CD4-positive, alpha-beta T cell treated with Interleukin-17A for 4 hours (primary cell): ENCODE results near the gene GH1.

Experiments
- DNase-seq: peaks from one replicate; pipeline ENCODE4 v3.0.0-alpha.2; 2020; ENCODE audit warnings: mixed read lengths

Gene GH1

GRCh38 chr17:63944736-63945499, 26.3 kb upstream of the GH1 start:
- no peak for DNase-seq

GRCh38 chr17:63943745-63944144, 25.1 kb upstream of the GH1 start:
- no peak for DNase-seq

GRCh38 chr17:63942309-63942985, 23.8 kb upstream of the GH1 start:
- no peak for DNase-seq

- DNase-seq, result no peak
These were observed 23.1 kb upstream of the GH1 start for GRCh38 chr17:63941751-63942150.

- no peak for DNase-seq
These were observed 22.5 kb upstream of the GH1 start for GRCh38 chr17:63941162-63941561.

GRCh38 chr17:63940584-63940983, 21.9 kb upstream of the GH1 start:
- no peak for DNase-seq

GRCh38 chr17:63939884-63940283, 21.2 kb upstream of the GH1 start:
- DNase-seq, result no peak

- no peak for DNase-seq
These were observed 20.8 kb upstream of the GH1 start for GRCh38 chr17:63939401-63939800.

GRCh38 chr17:63937920-63938319, 19.3 kb upstream of the GH1 start:
- no peak for DNase-seq

- DNase-seq, result no peak
These were observed 18.7 kb upstream of the GH1 start for GRCh38 chr17:63937319-63937718.

- DNase-seq, result no peak
These were observed 15.8 kb upstream of the GH1 start for GRCh38 chr17:63934183-63935112.

GRCh38 chr17:63933598-63933997, 15.0 kb upstream of the GH1 start:
- DNase-seq, result no peak

GRCh38 chr17:63932721-63933120, 14.1 kb upstream of the GH1 start:
- no peak for DNase-seq

GRCh38 chr17:63931981-63932561, 13.4 kb upstream of the GH1 start, which contains the start of gene CD79B:
TSS of gene CD79B (minus strand) at chr17:63932331. CDS start at chr17:63932261, 70 bp downstream.
- DNase-seq, result peak; percentile 60

GRCh38 chr17:63930951-63931575, 12.4 kb upstream of the GH1 start:
- DNase-seq, result peak; percentile 82

- no peak for DNase-seq
These were observed 11.5 kb upstream of the GH1 start for GRCh38 chr17:63929860-63930766.

GRCh38 chr17:63928966-63929695, 10.5 kb upstream of the GH1 start:
- DNase-seq, result no peak

- no peak for DNase-seq
These were observed 9.6 kb upstream of the GH1 start for GRCh38 chr17:63928172-63928666.

- no peak for DNase-seq
These were observed 9.0 kb upstream of the GH1 start for GRCh38 chr17:63927464-63928171.

GRCh38 chr17:63926164-63926563, 7.5 kb upstream of the GH1 start:
- no peak for DNase-seq
